Dedifferentiated amniotic fluid mesenchymal stem cell (primary cell): ENCODE results near the gene DOHH.

ENCODE experiments used
- DNase-seq: peaks from one replicate; pipeline ENCODE4 v3.0.0-alpha.2; 2016; ENCODE audit errors: extremely low spot score

The DOHH gene

GRCh38 chr19:3500429-3501101 is at the start of gene DOHH:
TSS of gene DOHH (minus strand) at chr19:3500674. CDS start at chr19:3496814, 3,860 bp downstream.
- DNase-seq, result peak; percentile 98

DNA sequence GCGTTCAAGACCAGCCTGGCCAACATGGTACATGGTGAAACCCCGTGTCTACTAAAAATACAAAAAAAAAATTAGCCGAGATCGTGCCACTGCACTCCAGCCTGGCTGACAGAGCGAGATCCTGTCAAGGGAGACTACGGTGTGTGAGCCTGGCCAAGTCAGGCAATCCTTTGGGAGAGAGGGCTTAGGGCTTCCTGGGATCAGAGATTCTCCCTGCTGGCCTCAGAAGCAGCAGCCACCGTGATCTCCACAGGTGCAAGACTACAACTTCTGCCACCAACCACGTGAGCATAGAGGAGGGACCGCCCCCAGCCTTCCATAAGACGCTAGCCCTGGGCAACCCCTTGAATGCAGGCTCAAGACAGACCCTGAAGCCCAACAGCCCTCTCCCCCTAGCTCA is 49.3 kb upstream of the DOHH start:
- DNase-seq, result no peak

GRCh38 chr19:3548606-3549005 is 48.1 kb upstream of the DOHH start:
- DNase-seq, result no peak

DNA sequence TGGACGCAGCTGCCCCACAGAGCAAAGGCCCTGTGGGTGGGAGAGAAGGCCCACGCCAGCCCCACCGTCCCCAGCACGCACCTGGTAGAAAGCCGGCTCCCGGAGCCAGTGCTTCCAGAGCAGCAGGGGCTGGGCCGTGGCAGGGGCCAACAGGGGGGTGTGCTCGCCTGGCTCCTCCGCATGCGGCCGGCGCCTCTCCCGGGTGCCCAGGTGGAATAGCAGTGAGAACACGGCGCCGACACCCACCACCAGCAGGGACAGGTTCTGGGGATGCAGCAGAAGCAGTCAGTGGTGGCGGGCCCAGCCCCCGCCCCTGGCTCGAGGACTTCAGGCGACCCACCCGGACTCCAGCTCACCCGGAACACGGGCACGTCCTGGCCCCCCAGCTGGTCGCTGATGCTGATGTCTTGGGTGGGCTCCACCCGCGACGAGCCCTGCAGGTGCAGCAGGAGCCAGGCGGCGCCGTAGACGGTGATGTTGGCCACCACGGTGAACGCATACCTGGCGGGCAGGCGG is 47.4 kb upstream of the DOHH start:
- no peak for DNase-seq

GRCh38 chr19:3547301-3547731 is 46.8 kb upstream of the DOHH start:
- DNase-seq, result no peak

DNA sequence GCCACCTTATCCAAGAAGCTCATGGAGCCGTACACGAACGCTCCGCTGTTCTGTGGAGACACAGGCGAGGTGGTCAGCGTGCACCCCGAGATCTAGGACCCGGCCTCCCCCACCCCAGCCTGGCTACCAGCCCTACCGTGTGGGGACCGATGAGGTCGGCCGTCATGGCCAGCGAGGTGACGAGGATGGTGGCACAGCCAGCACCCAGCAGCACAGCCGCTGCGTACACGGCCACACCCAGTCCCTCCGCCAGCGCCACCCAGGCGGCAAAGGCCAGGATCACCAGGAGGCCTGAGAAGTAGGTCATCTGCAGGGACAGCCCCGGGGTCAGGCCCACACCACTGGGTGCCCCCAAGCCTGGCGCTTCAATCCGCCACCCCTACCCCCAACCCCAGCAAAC is 45.6 kb upstream of the DOHH start:
- DNase-seq, result no peak

DNA sequence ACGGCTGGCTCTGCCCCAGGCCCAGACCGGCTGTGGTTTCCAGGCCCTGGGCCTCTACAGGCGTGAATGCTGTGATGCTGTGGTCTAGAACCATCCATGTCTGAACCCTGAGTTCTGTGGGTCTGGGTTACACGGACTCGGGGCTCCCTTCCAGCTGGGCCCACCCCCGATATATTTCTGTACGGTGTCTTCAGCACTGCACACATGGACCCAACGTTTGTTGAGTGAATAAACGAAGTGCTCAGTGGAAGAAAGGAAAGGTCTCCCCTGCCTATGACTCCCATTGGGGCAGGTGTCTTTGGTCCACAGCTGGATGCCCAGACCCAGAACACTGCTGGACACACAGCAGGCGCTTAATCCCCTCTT is 45.2 kb upstream of the DOHH start:
- no peak for DNase-seq

DNA sequence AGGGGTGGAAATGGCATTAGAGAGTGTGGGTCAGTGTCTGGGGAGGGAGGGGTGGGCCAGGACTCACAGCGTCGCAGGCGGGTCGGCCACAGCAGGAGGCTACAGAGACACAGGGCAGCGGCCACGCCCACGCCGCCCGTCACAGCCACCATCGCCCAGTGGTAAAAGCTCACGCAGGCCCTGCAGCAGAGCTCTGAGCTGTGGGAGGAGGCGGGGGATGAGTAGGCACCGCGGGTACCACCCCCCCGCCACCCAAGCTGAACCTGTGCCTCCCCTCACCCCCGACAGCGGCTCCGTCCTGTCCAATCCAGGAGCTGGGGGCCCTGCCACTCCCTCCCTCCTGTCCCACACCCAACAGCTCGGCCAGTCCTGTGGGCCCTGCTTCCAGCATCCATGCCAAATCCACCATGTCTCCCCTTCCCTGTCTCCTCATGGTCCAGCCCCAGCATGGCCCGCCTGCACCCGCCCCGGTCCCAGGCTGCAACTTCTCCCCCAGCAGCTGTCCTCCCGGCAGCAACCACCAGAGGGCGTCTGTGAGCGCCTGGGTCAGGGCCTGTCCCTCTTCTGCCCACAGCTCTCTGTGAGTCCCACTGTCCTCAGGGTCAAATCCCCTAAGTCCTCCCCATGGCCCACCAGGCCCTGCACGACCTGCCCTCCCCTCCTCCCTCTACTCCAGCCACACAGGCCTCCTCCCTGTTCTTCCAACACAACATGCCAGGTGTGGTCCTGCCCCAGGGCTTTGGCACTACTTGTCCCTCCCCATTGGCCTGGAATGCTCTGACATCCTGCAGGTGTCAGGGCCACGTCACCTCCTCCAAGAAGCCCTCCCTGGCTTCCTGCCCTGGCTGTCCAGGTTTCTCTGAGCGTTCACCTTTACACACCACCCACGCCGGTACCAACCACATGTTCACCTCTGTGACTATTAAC is 44.5 kb upstream of the DOHH start:
- DNase-seq, result peak; percentile 26

GRCh38 chr19:3544058-3544376 is 43.5 kb upstream of the DOHH start:
- no peak for DNase-seq

DNA sequence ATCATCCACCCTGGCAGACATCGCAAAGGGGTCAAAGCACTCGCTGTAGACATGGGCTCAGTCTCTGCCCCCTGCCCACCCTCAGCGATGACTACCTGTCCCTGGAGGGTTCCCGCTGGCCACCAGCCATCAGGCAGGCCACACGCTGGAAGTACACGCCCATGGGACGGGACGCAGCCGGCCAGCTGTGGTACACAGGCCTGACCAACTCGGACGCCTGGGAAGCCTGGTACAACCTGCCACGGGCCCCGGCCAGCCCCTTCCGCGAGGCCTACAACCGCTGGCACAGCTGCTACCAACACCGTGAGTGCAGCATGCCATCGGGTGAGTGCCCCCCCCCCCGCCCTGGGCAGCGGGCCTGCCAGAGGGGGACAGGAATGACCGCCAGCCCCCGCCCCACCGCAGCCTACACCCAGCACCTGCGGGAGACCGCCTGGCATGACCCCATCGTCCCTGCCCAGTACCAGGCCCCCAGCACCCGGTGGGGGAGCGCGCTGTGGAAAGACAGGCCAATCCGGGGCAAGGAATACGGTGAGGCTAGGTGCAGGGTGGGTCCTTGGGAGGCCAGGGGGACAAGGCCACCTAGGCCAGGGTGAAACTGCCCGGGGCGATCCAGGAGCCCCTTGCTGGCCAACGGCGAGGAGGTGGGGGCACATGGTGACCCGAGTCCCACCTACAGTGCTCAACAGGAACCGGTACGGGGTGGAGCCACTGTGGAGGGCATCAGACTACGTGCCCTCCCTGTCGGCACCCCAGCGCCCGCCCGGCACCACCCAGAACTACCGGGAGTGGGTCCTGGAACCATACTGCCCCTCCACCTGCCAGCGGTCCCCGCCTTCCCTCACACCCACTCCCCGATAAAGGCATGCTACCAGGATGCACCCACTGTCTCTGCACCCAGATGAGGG is 42.9 kb upstream of the DOHH start:
- no peak for DNase-seq

GRCh38 chr19:3539756-3540118 is 39.3 kb upstream of the DOHH start:
- DNase-seq, result no peak

- DNase-seq, result no peak
Observed at GRCh38 chr19:3538965-3539755, 38.7 kb upstream of the DOHH start, which contains the start of gene TEKTIP1. TSS of gene TEKTIP1 (plus strand) at chr19:3539174. CDS start at chr19:3539178, 4 bp downstream.

- DNase-seq, result no peak
Observed at GRCh38 chr19:3538258-3538929, 37.9 kb upstream of the DOHH start.

DNA sequence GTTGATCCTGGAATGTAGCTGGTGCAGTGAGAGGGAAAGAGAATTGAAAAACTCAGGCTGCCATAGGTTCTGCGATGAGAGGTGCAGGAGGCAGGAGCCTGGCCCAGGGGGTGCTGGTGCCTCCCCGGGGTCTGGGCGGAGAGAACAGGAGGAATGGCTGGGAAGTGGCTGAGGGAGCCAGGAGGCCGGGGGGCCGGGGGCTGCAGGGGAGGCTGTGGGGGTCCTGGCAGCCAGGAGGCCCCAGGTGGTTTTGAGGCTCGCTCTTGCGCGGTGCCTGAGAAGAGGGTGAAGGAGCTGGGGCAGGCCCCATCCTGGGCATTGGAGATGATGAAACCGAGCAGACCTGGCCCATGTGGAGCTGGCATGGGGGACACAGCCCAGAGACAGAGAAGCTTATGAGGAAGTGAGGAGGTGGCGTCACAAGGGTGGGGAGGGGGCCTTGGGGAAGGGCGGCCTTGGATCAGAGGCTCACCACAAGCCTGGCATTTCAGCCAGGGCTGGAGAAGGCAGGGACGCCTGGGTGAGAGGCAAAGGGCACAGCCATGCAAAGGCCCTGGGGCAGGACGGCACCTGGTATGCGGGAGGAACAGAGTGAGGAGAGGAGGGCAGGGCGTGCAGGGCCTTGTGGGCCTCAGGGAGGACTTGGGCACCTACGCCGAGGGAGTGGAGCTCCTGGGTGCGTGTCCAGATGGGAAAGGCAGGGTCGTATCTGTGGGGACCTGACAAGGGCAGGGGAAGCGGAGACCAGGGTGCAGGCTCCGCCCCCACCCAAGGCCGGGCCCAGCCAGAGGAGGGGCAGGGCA is 37.2 kb upstream of the DOHH start:
- DNase-seq, result no peak

- DNase-seq, result no peak
Observed at GRCh38 chr19:3537101-3537437, 36.6 kb upstream of the DOHH start.

DNA sequence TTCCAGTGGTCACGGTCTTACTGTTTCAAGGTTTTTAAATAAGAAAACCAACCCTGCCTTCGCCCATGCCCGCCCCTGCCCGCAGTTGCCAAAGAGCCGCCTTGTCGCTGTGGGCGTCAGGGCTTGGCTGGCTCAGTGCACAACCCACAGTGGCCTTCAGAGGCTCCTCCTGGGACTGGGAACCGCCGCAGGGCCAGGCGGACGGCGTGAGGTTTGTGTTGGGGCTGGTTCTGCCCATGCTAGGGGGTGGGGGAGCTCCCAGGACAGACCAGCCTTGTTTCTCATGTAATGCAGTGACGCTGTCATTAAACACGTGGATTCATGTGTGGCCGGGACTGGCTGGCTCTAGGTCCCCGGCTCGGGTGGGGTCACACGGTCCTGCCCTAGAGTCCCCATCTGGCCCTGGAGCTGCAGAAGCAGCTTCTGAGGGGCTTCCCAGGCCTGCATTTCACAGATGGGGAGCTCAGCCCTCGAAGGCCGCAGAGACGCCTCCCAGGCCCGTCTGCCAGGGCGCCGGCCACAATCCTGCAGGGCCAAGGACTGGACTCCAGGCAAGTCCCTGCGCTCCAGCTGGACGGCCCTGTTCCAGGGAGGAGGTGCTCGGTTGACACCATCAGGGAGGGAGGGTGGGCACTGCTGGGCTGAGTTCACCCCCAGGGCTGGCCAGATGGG is 36.1 kb upstream of the DOHH start:
- DNase-seq, result no peak

- no peak for DNase-seq
Observed at GRCh38 chr19:3535981-3536380, 35.5 kb upstream of the DOHH start.

GRCh38 chr19:3535563-3535965 is 35.1 kb upstream of the DOHH start:
- DNase-seq, result no peak

- no peak for DNase-seq
Observed at GRCh38 chr19:3535235-3535535, 34.7 kb upstream of the DOHH start.
